Measurements from ENCODE around the gene MAPK8IP2. TPM values are rescaled to one million over a fixed set of nuclear protein-coding genes. Genes with fewer than 3 reads are reported as not detected.

The MAPK8IP2 gene
- total and polyA plus RNA-seq, 10 of the 15 experiments (the other 5 are each of a cell fraction or from before 2014, with no cell fraction given), result 0.01 to 0.13 (median 0.06) TPM; not detected in 4

GRCh38 chr22:50556703-50557102 is 43.9 kb upstream of the MAPK8IP2 start:
- Histone ChIP-seq H3K79me2 (ENCODE audit: control insufficient read depth, insufficient read depth, low read length) (no peaks in the 10 kb centered on the region), H3K36me3 (ENCODE audit: control insufficient read depth in 2 of 2, insufficient read depth in 2 of 2, low read length in 1 of 2) (no peaks in the 10 kb centered on the region), H3K4me1 (ENCODE audit: control insufficient read depth, insufficient read depth, low read length) (no peaks in the 10 kb centered on the region), H3K4me3 (no peak overlapping the region), H3K27me3 (replicated peaks in 1 of 2; ENCODE audit: control insufficient read depth in 2 of 2, insufficient read depth in 2 of 2, low read length in 1 of 2) (peaks cover 0 to 1% of the 10 kb centered on the region in 2 experiments; a peak in 1 of 4 replicates), H3K9ac (ENCODE audit: control insufficient read depth, insufficient read depth, low read length) (no peak overlapping the region), H4K20me1 (ENCODE audit: control insufficient read depth, insufficient read depth) (no peaks in the 10 kb centered on the region), H2AFZ (ENCODE audit: control insufficient read depth, low read depth, low read length) (no peak overlapping the region), H3K9me3 (replicated peaks; ENCODE audit: control insufficient read depth, insufficient read depth, low read length) (no peaks in the 10 kb centered on the region), H3K27ac (ENCODE audit: control insufficient read depth, insufficient read depth) (no peak overlapping the region), H3K4me2 (ENCODE audit: control insufficient read depth, insufficient read depth) (no peak overlapping the region)
- no peak for ATAC-seq
- ChIA-PET SMC1A (ENCODE audit: uncharacterized antibody, unreplicated experiment) (interaction anchor here (1.1 to 1.5 kb wide), 3 partner anchors 14 to 34 kb away, joined by 3 to 4 read pairs (median 3); no protein-coding TSS in a partner anchor), CTCF (interaction anchor here (0.7 to 1.8 kb wide), 7 partner anchors 9 to 280 kb away, joined by 3 to 6 read pairs (median 4); partner anchors contain the start of genes LMF2, NCAPH2 and SCO2), RAD21 (ENCODE audit: unreplicated experiment) (interaction anchor here (0.9 kb wide), 2 partner anchors 9 to 30 kb away, joined by 3 read pairs; no protein-coding TSS in a partner anchor), POLR2A (no interaction called here)
- intact Hi-C loops (cut with micrococcal nuclease; ENCODE audit: unreplicated experiment), result no loop called here
- DNase-seq (ENCODE audit: low read depth, low spot score), result no peak
- BruUV-seq (replicated peaks), result no TSS peak
- TF ChIP-seq SMC3 (IDR thresholded peaks at IDR 0.05; ENCODE audit: borderline replicate concordance, low read length) (no peak), ATF7 (IDR thresholded peaks at IDR 0.05; ENCODE audit: low read depth) (no peak), ZNF274 (IDR thresholded peaks at IDR 0.05; ENCODE audit: insufficient read depth, insufficient read length) (no peak), POLR2AphosphoS5 (IDR thresholded peaks at IDR 0.05; ENCODE audit: low read length) (no peak), NFYA (IDR thresholded peaks at IDR 0.05; ENCODE audit: borderline replicate concordance, low read depth, low read length) (no peak), TAF1 (IDR thresholded peaks at IDR 0.05; ENCODE audit: borderline replicate concordance, low read depth, low read length) (no peak), ZNF207 (IDR thresholded peaks at IDR 0.05; ENCODE audit: borderline replicate concordance) (no peak)
- TF ChIP-seq, protein P1, sequence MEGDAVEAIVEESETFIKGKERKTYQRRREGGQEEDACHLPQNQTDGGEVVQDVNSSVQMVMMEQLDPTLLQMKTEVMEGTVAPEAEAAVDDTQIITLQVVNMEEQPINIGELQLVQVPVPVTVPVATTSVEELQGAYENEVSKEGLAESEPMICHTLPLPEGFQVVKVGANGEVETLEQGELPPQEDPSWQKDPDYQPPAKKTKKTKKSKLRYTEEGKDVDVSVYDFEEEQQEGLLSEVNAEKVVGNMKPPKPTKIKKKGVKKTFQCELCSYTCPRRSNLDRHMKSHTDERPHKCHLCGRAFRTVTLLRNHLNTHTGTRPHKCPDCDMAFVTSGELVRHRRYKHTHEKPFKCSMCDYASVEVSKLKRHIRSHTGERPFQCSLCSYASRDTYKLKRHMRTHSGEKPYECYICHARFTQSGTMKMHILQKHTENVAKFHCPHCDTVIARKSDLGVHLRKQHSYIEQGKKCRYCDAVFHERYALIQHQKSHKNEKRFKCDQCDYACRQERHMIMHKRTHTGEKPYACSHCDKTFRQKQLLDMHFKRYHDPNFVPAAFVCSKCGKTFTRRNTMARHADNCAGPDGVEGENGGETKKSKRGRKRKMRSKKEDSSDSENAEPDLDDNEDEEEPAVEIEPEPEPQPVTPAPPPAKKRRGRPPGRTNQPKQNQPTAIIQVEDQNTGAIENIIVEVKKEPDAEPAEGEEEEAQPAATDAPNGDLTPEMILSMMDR (IDR thresholded peaks at IDR 0.05 in 2 of 3, conservative IDR thresholded peaks at IDR 0.05 in 1 of 3; ENCODE audit: control insufficient read depth in 2 of 3, extremely low read depth in 1 of 3, insufficient read depth in 1 of 3, low read depth in 3 of 3, low read length in 3 of 3), result no peak
- TF ChIP-seq, protein P2, sequence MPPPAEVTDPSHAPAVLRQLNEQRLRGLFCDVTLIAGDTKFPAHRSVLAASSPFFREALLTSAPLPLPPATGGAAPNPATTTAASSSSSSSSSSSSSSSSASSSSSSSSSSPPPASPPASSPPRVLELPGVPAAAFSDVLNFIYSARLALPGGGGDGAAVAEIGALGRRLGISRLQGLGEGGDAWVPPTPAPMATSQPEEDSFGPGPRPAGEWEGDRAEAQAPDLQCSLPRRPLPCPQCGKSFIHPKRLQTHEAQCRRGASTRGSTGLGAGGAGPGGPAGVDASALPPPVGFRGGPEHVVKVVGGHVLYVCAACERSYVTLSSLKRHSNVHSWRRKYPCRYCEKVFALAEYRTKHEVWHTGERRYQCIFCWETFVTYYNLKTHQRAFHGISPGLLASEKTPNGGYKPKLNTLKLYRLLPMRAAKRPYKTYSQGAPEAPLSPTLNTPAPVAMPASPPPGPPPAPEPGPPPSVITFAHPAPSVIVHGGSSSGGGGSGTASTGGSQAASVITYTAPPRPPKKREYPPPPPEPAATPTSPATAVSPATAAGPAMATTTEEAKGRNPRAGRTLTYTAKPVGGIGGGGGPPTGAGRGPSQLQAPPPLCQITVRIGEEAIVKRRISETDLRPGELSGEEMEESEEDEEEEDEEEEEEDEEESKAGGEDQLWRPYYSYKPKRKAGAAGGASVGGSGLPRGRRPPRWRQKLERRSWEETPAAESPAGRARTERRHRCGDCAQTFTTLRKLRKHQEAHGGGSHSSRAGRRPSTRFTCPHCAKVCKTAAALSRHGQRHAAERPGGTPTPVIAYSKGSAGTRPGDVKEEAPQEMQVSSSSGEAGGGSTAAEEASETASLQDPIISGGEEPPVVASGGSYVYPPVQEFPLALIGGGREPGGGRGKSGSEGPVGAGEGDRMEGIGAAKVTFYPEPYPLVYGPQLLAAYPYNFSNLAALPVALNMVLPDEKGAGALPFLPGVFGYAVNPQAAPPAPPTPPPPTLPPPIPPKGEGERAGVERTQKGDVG (CRISPR knock-in tag; IDR thresholded peaks at IDR 0.05), result no peak
- TF ChIP-seq, protein P3, sequence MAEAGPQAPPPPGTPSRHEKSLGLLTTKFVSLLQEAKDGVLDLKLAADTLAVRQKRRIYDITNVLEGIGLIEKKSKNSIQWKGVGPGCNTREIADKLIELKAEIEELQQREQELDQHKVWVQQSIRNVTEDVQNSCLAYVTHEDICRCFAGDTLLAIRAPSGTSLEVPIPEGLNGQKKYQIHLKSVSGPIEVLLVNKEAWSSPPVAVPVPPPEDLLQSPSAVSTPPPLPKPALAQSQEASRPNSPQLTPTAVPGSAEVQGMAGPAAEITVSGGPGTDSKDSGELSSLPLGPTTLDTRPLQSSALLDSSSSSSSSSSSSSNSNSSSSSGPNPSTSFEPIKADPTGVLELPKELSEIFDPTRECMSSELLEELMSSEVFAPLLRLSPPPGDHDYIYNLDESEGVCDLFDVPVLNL (IDR thresholded peaks at IDR 0.05; ENCODE audit: low read depth, low read length), result no peak
- in situ Hi-C loops (cut with MboI), result no loop called here
- 16% methylated on average over 5 of the region's 5 CpGs for WGBS (ENCODE audit: insufficient coverage, insufficient replicate concordance, low lambda C conversion rate, missing lambda C conversion rate)
- no peak for FAIRE-seq
